HL-60 (cell line): ENCODE data around the gene ADAMTS2.

ENCODE experiments used
- DNase-seq, 2 experiments: peaks; one replicate each; pipeline ENCODE4 v3.0.0-alpha.2; 2010 to 2020; ENCODE audit warnings: low read depth in 1 of 2, low spot score in 1 of 2
- H3K27ac ChIP-seq: fragments of 250-450 bp; sonication (Bioruptor Pico); replicated peaks from 2 replicates; pipeline ENCODE4 v1.5.1; 2020; ENCODE audit warnings: mild to moderate bottlenecking, moderate library complexity
- H3K27me3 ChIP-seq: fragments of 250-450 bp; sonication (Bioruptor Pico); 2 replicates; pipeline ENCODE4 v1.5.1; 2021; ENCODE audit warnings: mild to moderate bottlenecking, moderate library complexity; ENCODE audit not compliant: insufficient read depth, poor library complexity, severe bottlenecking
- H3K4me3 ChIP-seq: replicated peaks from 2 replicates; pipeline ENCODE4 v1.5.1; 2011; ENCODE audit warnings: mild to moderate bottlenecking, control low read depth, low read length; ENCODE audit not compliant: insufficient read depth
- GABPA ChIP-seq: IDR thresholded peaks from 2 replicates; pipeline ENCODE4 v1.6.1; 2012; ENCODE audit warnings: low read depth
- POLR2AphosphoS5 ChIP-seq: IDR thresholded peaks from 2 replicates; pipeline ENCODE4 v1.6.1; 2012; ENCODE audit warnings: low read depth
- SPI1 ChIP-seq: IDR thresholded peaks from 2 replicates; pipeline ENCODE4 v1.6.1; 2012; ENCODE audit warnings: low read depth, mild to moderate bottlenecking, borderline replicate concordance
- TF ChIP-seq, protein P1 (sequence below): IDR thresholded peaks from 2 replicates; pipeline ENCODE4 v1.6.1; 2012; ENCODE audit warnings: low read depth; ENCODE audit not compliant: insufficient replicate concordance
- TF ChIP-seq, protein P2 (sequence below): IDR thresholded peaks from one replicate; pipeline ENCODE4 v1.5.1; 2011; ENCODE audit warnings: low read length, control low read depth, inconsistent platforms; ENCODE audit not compliant: insufficient read depth

Gene ADAMTS2

DNA sequence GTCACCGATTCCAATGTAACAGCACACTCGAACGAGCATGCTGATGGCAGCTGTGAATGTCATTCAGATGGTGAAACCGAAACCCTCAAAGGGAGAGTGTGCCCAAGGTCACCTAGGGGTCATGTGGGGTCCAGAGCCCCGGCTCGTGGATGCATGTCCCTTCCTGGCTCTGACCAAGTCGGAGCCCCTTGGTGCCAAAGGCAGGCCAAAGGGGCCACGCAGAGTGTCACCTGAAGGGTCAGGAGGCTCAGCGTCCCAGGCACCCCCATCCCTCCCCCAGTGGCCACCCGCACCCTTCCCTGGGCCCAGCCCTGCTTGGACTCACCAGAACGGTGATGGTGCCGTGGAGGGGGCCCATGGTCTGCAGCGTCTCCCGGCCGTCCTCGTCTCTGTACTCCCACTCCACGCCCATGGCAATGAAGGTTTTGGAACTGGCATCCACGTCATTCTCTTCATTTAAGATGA lies 215.6 kb downstream of the ADAMTS2 start:
- H3K4me3 ChIP-seq = no peak overlapping the region
- TF ChIP-seq, protein P1, sequence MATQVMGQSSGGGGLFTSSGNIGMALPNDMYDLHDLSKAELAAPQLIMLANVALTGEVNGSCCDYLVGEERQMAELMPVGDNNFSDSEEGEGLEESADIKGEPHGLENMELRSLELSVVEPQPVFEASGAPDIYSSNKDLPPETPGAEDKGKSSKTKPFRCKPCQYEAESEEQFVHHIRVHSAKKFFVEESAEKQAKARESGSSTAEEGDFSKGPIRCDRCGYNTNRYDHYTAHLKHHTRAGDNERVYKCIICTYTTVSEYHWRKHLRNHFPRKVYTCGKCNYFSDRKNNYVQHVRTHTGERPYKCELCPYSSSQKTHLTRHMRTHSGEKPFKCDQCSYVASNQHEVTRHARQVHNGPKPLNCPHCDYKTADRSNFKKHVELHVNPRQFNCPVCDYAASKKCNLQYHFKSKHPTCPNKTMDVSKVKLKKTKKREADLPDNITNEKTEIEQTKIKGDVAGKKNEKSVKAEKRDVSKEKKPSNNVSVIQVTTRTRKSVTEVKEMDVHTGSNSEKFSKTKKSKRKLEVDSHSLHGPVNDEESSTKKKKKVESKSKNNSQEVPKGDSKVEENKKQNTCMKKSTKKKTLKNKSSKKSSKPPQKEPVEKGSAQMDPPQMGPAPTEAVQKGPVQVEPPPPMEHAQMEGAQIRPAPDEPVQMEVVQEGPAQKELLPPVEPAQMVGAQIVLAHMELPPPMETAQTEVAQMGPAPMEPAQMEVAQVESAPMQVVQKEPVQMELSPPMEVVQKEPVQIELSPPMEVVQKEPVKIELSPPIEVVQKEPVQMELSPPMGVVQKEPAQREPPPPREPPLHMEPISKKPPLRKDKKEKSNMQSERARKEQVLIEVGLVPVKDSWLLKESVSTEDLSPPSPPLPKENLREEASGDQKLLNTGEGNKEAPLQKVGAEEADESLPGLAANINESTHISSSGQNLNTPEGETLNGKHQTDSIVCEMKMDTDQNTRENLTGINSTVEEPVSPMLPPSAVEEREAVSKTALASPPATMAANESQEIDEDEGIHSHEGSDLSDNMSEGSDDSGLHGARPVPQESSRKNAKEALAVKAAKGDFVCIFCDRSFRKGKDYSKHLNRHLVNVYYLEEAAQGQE = no peak
- TF ChIP-seq POLR2AphosphoS5 (no peak), GABPA (no peak), SPI1 (no peak)
- TF ChIP-seq, protein P2, sequence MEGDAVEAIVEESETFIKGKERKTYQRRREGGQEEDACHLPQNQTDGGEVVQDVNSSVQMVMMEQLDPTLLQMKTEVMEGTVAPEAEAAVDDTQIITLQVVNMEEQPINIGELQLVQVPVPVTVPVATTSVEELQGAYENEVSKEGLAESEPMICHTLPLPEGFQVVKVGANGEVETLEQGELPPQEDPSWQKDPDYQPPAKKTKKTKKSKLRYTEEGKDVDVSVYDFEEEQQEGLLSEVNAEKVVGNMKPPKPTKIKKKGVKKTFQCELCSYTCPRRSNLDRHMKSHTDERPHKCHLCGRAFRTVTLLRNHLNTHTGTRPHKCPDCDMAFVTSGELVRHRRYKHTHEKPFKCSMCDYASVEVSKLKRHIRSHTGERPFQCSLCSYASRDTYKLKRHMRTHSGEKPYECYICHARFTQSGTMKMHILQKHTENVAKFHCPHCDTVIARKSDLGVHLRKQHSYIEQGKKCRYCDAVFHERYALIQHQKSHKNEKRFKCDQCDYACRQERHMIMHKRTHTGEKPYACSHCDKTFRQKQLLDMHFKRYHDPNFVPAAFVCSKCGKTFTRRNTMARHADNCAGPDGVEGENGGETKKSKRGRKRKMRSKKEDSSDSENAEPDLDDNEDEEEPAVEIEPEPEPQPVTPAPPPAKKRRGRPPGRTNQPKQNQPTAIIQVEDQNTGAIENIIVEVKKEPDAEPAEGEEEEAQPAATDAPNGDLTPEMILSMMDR = no peak
- no peak overlapping the region for H3K27ac ChIP-seq
- no peaks in the 10 kb centered on the region for H3K27me3 ChIP-seq
- no peak for DNase-seq

DNA sequence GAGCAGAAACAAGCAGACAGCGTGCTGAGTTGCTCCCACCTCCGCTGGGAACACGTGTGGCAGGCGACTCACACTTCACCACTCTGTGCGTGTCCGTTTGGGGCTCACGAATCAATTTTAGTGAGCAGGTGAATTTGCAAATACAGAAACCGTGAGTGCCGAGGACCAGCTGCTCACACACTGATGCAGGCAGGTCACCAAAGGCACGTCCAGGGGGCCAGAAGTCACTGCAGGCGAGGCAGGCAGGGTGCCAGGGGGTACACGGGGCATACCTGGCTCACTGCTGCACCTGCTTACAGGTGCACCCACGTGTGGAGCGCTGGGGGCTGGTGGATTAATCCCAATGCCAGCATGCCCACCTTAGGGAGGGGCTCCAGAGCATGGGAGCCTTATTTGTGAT lies 216.3 kb downstream of the ADAMTS2 start:
- Histone ChIP-seq H3K4me3 (no peak overlapping the region), H3K27me3 (no peaks in the 10 kb centered on the region), H3K27ac (no peak overlapping the region)
- TF ChIP-seq, protein P2 = no peak
- TF ChIP-seq, protein P1 = no peak
- TF ChIP-seq GABPA (no peak), POLR2AphosphoS5 (no peak), SPI1 (no peak)
- DNase-seq = no peak

DNA sequence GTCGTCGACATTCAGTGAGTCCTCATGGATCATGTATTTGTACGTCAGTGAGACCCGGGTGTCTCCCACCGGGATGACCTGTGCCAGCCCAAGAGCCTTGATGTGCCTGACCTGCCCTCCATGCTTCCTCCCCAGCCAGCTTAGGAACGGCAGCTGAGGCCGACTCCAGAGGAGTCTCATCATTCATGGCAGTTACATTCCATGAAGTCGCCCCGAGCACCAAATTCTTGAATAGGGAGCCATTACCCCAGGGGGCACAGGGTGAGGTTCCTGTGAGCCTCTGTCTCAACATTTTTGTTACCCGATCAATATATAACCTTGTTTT lies 217.3 kb downstream of the ADAMTS2 start:
- DNase-seq = no peak
- Histone ChIP-seq H3K4me3 (no peak overlapping the region), H3K27ac (no peak overlapping the region), H3K27me3 (no peaks in the 10 kb centered on the region)
- TF ChIP-seq POLR2AphosphoS5 (no peak), SPI1 (no peak), GABPA (no peak)
- TF ChIP-seq, protein P2 = no peak
- TF ChIP-seq, protein P1 = no peak
